OCI-LY1 (cell line): ENCODE results near the gene PGC.

ENCODE experiments used
- CTCF ChIP-seq: fragments of 200-600 bp; sonication (generic), shearing (Covaris generic); IDR thresholded peaks from 2 replicates; pipeline ENCODE4 v1.5.1; 2017; ENCODE audit warnings: mild to moderate bottlenecking, antibody characterized with exemption, low read length, moderate library complexity, mixed read lengths
- EZH2 ChIP-seq: fragments of 200-600 bp; sonication (generic), shearing (Covaris generic); IDR thresholded peaks from 2 replicates; pipeline ENCODE4 v1.8.0; 2017; ENCODE audit warnings: borderline replicate concordance, mixed run types, mild to moderate bottlenecking, antibody characterized with exemption, low read length, moderate library complexity, mixed read lengths

DNA sequence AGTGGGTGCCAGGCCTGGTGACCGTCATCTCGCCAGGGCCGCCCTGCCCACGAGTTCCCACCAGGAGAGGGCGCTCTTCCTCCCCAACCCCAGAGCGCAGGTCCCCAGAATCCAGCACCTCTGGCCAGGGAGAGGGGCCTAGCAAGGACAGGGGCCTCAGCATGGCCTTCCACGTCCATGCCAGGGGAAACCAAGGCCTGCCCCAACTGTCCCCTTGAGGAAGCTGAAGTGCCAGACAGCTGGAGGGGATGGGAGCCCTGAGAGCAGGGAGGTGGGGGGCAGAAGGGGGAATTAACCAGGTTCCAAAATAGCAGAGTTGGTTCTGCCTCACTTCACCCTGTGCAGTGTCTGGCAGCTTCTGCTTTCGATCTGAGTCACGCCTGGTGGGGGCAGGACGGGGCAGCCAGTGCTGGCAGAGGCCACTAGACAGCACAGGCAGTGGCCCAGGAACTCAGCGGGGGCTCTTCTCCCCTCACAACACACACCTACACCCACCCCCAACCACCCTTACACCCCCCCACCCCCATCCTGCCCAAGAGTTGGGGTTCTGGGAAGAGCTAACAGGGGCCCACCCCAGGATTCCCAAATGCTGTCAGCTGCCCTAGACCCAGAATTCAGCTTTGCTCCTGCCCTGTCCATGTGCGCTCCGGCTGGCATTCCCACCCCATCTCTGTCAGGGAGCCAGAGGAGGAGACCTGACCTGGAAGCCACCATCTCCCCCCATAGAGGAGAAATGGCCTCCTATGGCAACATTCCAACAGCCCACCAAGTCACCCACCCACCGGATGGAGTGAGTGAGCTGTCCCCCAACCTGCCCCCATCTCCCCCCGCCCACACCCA is 41.0 kb downstream of the PGC start:
- peak; percentile 98 for TF ChIP-seq CTCF
- TF ChIP-seq EZH2 = no peak
